Endothelial cell of hepatic sinusoid (primary cell): ENCODE data around the gene TTC33.
"Not testable (repeated sequence)": the region's sequence is repeated elsewhere in the genome, so short reads cannot be mapped to it uniquely, and the experiment has no call there.

Experiments
- in situ Hi-C: cut with HindIII; loops from 2 replicates; pipeline ENCODE4 v1.10.0; 2017; ENCODE audit warnings: low sequenced_read_pairs

Gene TTC33

DNA sequence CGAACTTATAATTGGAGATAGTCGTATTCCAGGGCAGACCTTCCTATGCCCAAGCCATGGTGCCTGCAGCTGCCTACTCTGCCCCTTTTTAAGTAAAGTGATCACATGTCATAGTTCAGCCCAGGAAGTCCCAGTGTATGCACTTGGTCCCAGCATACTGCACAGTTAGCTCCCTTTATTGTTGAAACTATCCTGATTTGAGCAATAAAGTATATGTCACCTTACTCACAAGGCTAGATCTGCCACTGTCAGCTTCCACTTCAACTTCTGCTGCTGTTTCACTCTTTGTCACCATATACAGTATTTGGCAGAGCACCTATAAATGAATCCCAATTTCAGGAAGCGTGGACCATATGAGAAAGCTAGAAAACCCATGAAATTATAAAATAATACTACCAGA lies 179.8 kb downstream of the TTC33 start:
- in situ Hi-C loops = no loop called here

- in situ Hi-C loops = no loop called here
Observed at GRCh38 chr5:40575411-40575810, 180.3 kb downstream of the TTC33 start.

- in situ Hi-C loops = no loop called here
Observed at GRCh38 chr5:40572937-40573336, 182.8 kb downstream of the TTC33 start.

GRCh38 chr5:40572391-40572790 lies 183.4 kb downstream of the TTC33 start:
- in situ Hi-C loops = no loop called here

DNA sequence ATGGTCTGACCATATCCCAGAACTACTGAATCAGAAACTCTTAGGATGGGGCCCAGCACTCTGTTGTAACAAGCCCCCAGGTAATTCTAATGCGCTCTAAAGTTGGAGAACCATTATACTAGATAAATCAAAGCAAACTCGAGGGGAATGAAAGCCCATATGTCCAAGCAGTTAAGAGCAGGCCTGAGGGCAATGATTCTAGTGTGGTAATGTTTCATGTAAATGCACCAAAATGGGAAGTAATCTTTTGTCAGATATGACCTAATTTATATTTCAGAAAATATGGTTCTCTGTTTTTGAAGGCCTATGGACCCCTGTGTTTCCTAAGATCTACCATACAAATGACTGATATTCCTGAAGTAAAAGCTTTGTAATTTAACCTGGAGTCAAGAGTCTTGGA lies 184.0 kb downstream of the TTC33 start:
- in situ Hi-C loops = no loop called here

- in situ Hi-C loops = no loop called here
Observed at GRCh38 chr5:40570408-40571129, 185.2 kb downstream of the TTC33 start.

GRCh38 chr5:40569546-40570270 lies 186.1 kb downstream of the TTC33 start:
- in situ Hi-C loops = no loop called here

DNA sequence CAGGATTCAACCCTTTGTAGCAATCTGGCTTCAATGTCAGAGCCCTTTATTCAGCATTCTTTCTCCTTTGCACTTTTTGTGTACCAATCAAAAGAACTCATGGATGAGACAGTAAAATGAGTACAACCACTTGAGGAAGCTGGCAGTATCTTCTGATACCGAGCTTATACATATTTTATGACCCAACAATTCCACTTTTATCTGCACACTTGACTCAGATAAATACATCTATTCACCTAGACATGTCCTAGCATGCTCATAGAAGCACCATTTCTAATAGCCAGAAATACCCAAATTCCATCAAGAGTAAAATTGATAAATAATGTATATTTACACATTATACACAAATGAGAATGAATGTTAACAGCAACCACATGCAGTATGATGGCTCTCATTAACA lies 187.2 kb downstream of the TTC33 start:
- in situ Hi-C loops = no loop called here

- in situ Hi-C loops = not testable (repeated sequence)
Observed at GRCh38 chr5:40563173-40563572, 192.6 kb downstream of the TTC33 start.

DNA sequence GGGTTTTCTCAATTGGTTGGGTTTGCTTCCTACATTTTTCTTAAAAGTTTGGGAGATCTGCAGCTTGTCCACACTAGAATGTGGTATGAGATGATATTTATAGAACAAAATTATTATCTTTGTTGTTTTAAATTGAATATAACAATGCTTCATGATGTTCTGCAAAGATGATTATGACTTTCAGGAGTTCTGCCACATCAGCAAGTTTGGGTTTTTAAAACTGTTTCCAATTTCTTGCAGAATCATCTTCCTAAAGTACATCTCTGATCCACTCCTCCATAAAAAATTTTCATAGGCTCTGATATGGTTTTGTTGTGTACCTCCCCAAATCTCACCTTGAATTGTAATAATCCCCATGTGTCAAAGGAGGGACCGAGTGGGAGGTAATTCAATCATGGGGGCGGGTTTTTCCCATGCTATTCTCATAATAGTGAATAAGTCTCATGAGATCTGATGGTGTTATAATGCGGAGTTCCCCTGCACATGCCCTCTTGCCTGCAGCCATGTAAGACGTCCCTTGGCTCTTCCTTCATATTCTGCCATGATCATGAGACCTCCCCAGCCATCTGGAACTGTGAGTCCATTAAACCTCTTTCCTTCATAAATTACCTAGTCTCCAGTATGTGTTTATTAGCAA lies 195.2 kb downstream of the TTC33 start:
- in situ Hi-C loops = no loop called here

DNA sequence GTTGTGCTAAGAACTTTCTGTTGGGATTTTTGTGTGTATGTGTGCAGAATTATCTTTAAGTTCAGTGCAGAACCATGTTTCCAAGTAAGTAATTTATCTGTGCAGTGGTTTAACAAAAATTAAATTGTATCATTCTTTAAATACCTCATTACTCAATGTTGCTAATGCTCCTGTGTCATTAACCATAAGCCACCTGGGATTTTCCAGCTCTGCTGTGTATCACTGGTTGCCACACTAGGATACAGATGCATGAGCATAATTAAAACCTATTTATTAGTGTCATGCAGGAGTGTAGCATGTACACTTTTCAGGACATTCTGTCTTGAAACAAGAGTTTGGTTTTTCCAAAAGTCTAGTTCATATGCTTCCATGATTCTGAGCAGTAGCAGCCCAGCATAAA lies 196.5 kb downstream of the TTC33 start:
- in situ Hi-C loops = no loop called here

- in situ Hi-C loops = no loop called here
Observed at GRCh38 chr5:40557501-40557900, 198.3 kb downstream of the TTC33 start.

GRCh38 chr5:40556811-40557210 lies 198.9 kb downstream of the TTC33 start:
- in situ Hi-C loops = no loop called here

- in situ Hi-C loops = no loop called here
Observed at GRCh38 chr5:40555886-40556285, 199.9 kb downstream of the TTC33 start.

- in situ Hi-C loops = no loop called here
Observed at GRCh38 chr5:40554813-40555212, 200.9 kb downstream of the TTC33 start.

DNA sequence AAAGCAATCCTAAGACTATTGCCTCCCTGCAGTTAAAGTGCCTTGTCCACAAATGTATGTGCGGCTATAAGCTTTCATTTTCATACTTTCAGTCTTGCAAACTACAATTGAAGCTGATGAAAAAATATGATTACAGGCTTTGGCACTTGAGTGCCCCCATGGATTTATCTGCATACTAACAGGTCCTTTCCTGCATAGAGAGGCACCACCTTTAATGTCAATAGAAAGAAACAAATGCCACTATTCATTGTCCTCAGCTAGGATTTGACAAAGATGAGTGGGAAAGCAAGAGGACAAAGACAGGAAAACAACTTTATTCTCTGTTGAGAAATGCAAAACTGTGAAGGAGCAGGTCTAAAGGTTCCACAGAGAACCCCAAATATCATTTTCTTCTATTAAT lies 201.7 kb downstream of the TTC33 start:
- in situ Hi-C loops = no loop called here

DNA sequence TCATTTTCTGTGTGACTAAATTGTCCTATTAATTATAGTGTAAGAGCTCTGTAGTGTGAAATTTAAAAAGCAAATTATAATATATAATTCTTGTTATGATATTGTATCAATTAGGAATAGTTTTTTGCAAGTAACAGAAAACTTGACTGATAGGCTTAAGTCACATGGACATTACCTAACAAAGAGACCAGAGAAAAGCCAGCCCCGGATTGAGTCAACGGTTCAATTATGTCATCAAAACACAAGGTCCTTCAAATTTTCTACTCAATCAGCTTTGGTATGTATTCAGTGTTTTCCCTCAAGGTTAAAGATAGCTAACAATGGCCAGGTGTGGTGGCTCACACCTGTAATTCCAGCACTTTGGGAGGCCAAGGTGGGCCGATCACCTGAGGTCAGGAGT lies 202.8 kb downstream of the TTC33 start:
- in situ Hi-C loops = no loop called here

- in situ Hi-C loops = no loop called here
Observed at GRCh38 chr5:40551496-40552491, 204.0 kb downstream of the TTC33 start.

DNA sequence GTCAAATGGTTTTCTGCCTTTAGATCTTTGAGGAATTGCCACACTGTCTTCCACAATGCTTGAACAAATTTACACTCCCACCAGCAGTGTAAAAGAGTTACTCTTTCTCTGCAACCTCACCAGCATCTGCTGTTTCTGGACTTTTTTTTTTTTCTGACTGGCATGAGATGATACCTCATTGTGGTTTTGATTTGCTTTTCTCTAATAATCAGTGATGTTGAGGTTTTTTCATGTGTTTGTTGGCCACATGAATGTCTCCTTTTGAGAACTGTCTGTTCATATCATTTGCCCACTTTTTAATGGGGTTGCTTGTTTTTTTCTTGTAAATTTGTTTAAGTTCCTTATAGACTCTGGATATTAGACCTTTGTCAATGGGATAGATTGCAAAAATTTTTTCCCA lies 205.3 kb downstream of the TTC33 start:
- in situ Hi-C loops = no loop called here

- in situ Hi-C loops = no loop called here
Observed at GRCh38 chr5:40549616-40550015, 206.1 kb downstream of the TTC33 start.
